GM21723 (cell line): ENCODE data around the gene CNTNAP5.

Source experiments
- ATAC-seq: cut with Tn5 transposase; IDR thresholded peaks from one replicate; pipeline ENCODE4 v1.9.1; 2021; ENCODE audit warnings: mild to moderate bottlenecking, moderate library complexity; ENCODE audit not compliant: unreplicated experiment

Gene CNTNAP5

DNA sequence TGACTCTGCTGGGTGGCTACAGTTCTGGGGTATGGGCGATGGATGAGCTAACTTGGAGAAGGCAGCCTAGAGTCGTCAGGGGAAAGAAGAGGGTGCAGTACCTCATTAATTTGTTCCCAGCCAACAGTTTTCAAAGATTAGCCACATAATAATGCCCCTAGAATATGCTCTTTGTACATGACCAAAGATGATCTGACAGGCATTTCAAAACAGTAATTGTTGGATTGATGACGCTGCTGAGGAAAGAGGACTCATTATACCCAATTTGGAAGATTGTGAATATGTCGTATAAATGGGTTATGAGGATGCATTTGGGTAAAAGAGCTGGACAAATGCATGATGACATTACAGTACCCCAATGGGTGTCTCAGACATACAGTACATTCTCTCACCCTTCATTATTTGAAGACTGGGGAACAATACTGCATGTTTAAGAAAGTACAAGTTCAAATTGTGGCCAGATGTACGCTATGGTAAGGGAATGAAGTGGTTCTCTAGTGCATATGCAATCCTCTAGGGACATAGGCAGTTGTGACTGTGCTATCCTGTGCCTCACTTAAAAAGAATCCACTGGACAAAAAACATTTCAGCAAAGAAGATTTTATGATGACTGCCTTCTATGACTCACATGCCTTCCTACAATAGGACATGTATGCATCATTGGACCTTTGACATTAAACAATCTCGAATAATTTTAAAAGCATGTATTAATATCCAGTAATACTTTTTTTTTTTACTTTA lies 233.2 kb downstream of the CNTNAP5 start:
- no peak for ATAC-seq

DNA sequence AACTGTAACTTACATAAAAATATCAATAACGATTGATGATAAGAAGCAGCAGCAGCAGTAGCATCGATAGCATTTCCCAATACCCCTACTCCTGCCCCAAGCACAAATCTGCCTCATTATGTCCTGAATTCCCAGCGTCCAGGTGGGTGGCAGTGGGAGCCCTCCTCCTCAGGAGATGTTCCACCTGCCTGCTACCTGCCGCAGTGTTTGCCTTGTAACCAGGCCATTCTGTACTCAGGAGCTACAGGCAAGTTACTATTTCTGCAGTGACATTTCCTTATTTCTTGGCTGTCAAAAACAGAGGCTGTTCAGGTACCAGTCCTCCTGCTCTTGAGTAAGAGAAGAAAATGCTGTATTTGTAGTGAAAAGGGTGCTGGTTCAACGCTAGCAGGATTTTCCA lies 236.4 kb downstream of the CNTNAP5 start:
- no peak for ATAC-seq

DNA sequence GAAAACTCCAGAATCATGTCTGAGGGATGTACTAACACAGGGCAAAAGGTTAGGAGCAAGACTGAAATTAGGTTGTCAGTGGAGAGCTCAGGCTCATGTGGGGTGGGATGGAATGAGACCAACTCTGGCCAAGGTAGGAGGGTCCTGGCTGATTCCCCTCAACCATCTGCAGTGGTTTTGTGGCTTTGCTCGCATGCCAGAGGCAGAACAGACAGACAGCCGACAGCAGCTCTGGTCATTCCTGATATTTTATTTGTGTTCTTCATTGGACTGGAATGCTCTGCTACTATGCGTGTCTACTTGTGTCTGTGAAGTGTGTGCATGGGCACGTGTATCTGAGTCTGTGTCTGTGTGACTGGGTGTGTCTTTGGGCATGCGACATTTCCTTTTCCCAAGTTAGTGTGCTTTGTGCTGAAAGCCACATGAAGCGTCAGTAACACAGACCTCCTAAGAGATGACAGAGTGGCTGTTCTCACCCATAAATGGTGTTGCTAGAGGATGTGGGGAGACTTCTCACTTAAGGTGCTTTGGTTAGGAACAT lies 239.5 kb downstream of the CNTNAP5 start:
- ATAC-seq = no peak

DNA sequence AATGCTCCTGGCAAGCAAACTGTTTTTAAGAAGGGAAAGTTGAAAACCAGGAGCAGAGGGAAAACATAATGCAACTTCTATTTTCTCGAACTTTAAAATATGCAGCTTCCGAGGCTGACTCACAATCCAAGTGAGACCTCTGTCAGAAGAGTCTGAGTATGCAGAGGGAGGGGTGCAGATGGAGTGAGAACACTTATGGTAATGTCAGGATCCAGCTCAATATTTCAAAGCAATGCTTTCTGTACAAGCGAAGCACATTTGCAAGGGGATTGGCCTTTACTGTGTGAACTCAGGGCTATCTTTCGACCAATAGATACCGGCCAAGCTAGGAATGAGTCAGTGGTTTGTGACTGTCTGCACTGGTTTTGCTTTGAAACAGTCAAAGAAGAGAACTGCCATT lies 242.7 kb downstream of the CNTNAP5 start:
- no peak for ATAC-seq

DNA sequence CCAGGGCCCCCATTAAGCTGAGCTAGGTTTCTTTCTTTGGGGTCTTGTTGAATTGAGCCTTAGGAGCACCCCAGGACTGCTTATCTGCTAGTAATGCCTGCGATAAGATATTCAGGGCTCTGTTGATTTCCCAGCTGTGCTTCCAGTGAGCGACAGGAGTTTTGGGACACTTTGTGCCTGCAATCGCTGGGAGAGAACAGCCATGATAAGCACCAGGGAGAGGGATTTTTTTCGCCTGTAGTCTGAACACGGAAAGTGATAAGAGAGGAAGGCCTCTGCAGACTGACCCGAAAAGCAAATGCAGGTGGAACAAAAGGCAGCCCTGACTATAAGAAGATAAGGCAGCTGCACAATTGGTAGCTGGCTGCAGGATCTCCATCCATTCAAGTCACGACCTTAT lies 244.3 kb downstream of the CNTNAP5 start:
- ATAC-seq = no peak

DNA sequence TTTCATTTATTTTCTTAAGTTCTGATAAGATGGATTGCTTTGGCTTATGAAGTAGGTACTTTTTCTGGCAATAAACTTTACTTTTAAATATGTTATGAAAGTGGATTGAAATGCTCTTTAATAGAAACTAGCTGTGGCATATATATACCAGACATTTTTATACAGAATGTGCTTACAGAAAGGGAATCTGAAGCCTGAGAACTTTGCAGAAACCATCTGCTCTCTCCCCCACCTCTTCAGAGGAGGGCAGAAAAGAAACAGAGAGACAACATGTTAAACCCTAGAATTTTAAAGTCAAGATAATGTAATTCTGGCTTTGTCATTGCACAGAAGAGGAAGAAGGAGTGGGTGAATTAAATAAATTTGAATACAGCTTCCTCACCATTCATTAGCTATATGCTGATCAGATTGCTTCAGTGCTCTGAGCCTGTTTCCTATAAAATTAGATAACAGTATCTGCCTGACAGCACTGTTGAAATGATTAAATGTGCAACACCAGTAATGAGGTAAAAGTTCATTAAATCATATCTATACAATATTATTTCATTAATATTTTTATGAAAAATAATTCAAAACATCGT lies 247.3 kb downstream of the CNTNAP5 start:
- ATAC-seq = no peak

DNA sequence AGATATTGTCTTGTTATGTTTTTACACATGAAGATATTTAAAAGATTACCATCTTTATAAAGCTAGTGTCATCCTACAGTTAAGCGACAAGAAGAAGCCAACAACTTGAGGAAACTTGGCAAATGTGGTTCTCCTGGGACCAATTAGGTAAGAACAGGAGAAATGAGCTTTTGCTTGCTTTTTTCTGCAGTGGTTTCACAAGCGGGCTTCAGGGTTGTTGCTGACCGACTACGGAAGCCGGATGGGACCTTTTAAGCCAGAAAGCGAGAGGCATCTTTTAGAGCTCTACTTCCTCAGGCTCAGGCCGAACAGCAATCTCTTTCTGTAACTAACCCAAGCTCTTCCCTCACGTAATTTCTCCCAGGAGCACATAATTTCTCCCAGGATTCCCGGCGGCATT lies 256.5 kb downstream of the CNTNAP5 start:
- ATAC-seq = no peak

DNA sequence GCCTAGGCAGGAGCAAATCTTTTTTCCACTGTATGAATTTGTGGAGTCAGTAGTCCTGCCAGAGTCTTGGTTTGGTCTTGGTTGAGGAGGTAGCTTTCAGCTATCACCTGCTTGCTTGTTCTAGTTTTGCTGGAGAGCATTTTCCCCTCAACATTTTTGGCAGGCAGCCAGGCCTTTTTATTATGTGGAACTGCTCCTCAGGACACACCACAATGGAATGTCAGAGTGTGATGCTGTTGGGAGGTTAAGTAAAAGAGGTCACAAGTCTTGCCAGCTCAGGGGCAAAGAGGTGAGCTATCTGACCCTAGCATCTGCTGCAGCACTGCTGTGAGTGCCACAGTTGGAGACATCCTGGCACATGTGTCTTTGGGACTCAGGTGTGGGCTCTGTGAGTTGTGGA lies 258.0 kb downstream of the CNTNAP5 start:
- ATAC-seq = no peak

DNA sequence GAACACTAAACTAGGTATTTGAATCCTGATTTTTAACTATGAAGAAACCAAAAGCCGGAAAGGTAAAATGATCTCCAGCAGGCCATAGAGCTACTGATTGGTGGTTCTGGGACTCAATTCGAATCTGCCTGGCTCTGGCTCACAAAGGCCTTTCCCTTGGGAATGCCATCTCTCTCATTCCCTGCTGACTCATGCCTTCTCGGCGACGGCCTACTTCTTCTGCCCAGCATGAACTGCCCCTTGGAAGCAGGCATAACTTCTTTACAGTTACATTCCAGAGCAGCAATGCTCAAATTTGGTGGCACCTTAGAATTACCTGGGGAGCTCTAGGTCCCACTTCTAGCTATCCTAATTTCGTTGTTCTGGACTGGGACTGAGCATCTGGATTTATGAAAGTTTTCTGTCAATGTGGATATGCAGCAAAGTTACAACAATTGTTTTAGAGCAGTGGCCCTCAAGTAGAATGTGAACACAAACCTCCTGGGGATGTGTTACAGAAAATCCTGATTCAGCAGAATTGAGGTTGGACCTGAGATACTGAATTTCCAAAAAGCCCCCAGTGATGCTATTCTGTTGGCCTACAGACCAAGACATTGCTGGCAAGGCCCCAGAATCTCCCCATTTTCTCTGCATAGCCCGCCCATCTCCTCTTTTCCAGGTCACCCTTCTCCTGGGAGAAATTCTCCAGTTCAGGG lies 261.1 kb downstream of the CNTNAP5 start:
- no peak for ATAC-seq

DNA sequence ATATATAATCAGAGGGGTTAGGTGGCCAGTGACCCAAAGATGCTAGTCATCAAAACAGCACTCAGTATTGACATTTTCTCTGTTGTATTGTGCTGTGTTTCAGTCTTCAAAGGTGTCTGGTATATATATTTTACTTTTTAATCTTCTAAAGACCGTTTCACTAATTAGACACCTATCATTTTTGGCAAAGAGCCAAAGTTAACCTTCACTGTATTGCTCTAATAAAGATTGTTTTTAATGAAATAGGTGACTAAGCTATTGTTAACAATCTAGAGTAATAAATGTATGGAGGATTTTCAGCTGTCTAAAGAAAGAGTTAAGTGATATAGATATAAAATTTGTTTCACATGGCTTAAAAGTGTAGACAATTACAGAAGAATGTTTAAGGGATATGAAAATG lies 264.0 kb downstream of the CNTNAP5 start:
- ATAC-seq = no peak

DNA sequence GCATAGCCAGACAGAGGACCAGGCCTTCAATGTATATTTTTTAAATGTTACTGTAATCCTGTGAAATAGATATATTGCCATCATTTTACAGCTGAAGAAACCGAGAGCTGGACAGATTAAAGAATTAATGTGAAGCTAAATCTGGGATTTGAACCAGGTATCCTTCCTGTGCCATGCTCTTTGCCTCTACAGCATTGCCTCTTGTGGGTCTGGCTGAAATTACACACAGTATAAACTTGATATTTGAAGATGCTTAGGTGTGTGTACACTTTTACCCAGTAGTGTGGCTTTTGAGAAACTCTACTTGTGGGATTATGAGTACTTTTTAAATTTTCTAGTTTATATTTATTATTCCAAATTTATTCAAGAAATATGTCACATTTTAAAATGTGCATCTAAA lies 264.5 kb downstream of the CNTNAP5 start:
- no peak for ATAC-seq

DNA sequence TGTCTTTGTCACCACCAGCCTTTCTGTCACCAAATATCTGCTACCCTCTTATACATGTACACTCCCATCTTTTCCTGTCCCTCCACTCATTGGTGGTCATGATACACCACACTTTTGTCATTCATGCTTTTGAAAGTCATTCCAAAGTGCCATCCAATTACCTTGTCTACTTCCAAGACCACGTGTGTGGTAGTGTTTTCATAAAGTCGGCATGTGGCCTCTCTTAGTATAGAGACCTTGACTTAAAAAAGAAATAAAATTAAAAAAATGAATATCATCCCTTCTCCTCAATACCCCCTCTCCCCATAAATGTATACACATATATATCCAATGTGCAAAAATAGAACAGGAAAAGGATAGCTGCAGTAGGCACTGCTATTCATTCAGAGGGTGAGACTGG lies 271.4 kb downstream of the CNTNAP5 start:
- ATAC-seq = no peak

DNA sequence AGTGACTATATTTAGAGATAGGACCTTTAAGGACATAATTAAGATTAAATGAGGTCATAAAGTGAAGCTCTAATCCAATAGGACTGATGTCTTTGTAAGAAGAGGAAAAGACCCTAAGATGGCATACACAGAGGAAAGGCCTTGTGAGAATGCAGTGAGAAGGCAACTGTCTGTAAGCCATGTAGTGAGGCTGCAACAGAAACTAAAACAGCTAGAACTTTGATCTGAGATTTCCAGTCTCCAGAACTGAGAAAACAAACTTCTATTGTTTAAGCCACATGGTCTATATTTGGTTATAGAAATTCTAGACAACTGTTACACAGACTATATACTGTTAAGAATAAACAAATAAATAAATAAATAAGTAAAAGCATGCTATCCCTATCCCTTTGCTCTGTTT lies 276.8 kb downstream of the CNTNAP5 start:
- ATAC-seq = no peak

DNA sequence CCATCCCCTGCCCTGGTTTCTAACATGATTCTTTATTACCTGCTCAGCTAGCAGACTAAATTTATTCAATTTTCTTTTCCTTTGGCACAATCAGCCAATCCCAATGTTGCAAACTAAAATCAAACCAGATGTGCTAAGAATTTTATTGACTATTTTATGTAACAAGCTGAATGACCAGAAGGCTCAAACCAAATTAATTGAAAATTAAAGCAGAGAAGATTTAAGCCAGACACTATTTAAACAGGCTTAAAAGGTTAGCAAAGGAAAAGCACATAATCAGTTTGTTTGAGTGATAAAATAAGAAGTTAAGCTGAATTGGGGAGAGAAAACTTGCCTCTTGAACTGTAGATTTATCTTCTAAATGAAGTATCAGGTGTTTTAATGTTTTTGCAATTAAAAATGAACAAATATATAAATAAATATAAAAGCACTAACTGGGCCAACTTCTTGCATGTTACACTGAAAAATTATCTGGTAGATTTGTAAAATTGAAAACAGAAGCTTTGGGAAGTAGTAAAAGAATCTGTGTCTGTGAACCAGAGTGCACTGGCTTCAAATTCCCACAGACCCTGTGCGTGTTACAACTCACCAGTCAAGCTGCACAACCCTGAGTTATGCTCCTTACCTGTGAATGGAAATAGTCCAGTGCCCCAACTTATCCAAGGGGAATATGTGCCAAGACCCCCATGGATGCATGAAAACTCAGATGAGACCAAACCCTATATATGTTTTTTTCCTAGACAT lies 283.4 kb downstream of the CNTNAP5 start:
- no peak for ATAC-seq

DNA sequence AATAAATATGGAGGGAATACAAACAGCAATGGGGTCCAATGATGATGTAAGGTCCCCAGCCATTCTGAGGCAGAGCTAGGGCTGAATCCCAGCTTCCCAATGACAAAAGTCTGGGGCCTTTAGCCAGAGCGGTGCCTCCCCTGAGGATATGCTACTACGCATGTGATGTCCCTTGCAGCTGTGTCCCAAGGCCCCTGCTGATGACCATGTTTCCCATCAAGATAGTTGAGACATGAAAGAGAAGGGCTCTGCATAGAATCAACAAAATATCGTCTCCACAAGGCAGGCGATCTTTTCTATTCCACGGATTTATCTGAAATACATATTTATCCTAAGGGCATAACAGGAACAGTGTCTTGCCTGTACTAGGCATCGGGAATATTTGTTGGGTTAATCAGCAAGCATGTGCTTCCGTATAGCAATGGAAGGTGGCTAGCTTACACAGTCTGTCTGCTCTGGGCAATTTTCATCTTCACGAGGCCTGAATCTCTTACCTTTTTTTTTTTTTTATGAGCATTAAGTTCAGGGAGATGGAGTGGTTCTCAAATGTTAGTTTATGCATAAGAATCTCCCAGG lies 284.6 kb downstream of the CNTNAP5 start:
- no peak for ATAC-seq

DNA sequence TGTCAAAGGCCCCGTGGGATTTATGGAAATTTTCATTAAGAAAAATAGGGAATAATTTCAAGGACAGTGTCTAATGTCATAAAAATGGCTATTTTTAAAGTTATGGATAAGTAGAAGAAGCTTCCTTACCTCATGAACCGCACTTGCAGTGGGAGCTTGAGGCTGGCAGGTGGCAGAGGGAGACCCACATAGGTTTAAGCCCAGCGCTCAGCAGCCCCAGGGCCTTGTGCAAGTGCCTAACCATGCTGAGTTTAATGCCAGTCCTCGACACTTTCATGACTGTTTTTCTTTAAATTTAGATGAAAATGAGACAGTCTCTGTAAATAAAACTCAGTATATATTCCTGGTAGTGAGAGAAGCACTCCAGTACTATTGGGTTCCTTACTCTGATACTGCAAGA lies 285.6 kb downstream of the CNTNAP5 start:
- ATAC-seq = no peak

DNA sequence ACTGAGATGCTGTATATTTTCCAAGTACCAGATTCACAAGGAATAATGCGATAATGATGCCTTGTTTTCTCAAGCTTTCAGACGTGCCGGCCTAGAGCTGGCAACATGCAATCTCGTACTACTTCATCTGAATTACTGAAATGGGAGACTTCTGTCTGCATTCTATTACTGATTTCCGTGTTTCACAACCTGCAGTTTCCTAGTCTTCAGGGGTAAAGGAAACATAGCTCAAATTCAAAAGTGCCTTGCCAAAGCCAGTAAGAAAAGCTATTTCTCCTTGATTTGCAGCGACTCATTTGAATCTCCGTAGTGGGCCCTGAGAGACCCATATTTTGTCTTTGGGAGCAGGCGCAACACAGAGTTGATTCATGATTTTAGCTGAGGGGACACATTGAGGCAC lies 289.0 kb downstream of the CNTNAP5 start:
- no peak for ATAC-seq

DNA sequence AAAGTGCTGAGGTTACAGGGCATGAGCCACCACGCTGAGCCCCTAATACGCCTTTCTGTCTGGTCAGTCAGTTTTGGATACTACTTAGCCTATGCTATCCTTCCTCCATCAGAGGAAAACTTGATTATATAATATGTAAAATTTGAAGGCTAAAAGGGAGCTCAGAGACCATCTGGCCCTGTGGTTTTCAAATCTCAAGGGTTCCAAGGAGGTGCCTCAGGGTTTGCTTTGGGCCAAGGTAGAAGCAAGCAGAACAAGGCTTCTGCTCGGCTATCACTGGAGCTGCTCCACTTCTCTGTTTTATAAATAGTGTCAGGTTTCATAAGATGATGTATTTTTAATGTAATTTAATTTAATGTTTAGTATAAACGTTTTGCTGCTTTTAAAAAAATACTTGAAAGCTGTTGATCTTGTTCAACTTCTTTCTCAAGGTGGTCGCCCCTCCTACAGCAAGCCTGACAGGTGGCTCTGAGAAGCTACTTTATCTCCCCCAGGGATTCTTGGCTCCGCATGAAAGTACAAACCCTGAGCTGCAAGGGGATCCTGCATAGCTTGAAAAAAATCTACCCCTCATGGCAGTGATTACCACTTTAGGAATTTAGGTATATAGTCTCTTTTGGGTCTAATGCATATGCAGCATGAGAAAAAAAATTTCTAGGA lies 290.3 kb downstream of the CNTNAP5 start:
- no peak for ATAC-seq

DNA sequence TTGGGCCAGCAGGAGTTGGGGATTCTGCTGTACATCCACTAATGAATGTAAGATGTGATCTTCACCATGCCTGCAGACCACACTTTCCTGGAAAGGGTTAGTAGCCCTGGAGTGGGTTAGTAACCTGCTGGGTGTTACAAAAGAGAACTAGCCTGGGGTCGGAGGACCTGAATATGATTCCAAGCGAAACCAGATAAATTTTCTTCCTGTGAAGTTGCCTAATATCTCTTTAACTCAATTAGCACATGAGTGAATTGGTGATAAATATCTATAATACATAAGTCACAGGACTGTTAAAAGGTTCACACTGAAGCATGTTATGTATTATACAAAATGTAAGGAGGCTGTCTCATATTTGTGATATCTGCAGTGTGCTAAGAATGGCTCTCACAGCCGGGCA lies 291.0 kb downstream of the CNTNAP5 start:
- no peak for ATAC-seq

DNA sequence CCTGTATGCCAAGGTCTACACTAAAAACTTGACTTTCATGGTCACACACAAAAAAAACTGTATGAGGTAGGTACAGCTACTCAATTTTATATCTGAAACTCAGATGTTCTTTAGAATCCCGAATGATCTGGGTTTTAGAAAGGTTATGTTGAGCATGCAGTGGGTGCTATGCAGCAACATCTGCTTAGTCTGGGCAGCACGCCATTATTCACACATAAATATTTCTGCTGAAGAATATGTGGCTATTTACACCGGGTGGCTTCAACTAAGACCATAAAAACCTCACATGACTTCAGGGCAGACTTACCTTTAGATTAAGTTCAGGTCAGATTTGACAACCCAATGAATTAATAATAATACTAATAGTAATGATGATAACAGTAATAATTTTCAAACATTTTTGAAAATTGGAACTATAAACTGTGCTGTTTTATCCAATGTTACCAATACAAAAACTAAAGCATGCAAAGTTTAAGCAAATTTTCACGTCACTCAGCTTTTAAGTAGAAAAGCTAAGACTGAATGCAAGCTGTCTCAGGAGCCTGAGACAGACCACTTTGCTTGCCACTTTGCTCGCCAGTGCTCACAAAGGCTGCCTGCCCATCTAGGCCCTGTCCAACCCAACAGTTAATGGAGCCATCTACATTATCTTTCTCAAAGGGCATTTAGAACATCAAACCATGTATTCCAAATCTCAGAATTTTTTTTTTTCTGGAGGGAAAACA lies 292.0 kb downstream of the CNTNAP5 start:
- no peak for ATAC-seq
